HepG2 (cell line): ENCODE results near the gene USP7. TPM values are rescaled to one million over a fixed set of nuclear protein-coding genes. Genes with fewer than 3 reads are reported as not detected.
A peak's percentile ranks its signal among the peaks of the same experiment; 100 is the strongest.

Experiments
- AGO1 ChIP-seq: fragments of 200-400 bp; formaldehyde crosslinking; IDR thresholded peaks from 2 replicates; pipeline ENCODE4 v1.6.1; 2017; ENCODE audit warnings: mild to moderate bottlenecking, low read depth, low read length, moderate library complexity; ENCODE audit not compliant: poor library complexity, severe bottlenecking
- AGO2 ChIP-seq: fragments of 200-400 bp; formaldehyde crosslinking; optimal IDR thresholded peaks from 2 replicates; pipeline ENCODE3; 2017; ENCODE audit warnings: mild to moderate bottlenecking, low read depth, low read length, moderate library complexity
- ARID5B ChIP-seq: IDR thresholded peaks from 2 replicates; pipeline ENCODE4 v1.4.0; 2020; ENCODE audit warnings: mild to moderate bottlenecking, missing genetic modification reagents
- ARNTL ChIP-seq: sonication (generic); formaldehyde crosslinking; IDR thresholded peaks from 2 replicates; pipeline ENCODE4 v1.4.0; 2020; ENCODE audit warnings: mild to moderate bottlenecking, missing genetic modification reagents
- ATF5 ChIP-seq: sonication (generic); formaldehyde crosslinking; IDR thresholded peaks from 2 replicates; pipeline ENCODE4 v1.4.0; 2020; ENCODE audit warnings: mild to moderate bottlenecking, low read depth, missing genetic modification reagents
- CBX1 ChIP-seq: IDR thresholded peaks from one replicate; pipeline ENCODE4 v1.6.1; 2016; ENCODE audit warnings: antibody characterized with exemption, low read depth
- CENPT ChIP-seq: sonication (generic); formaldehyde crosslinking; IDR thresholded peaks from 2 replicates; pipeline ENCODE4 v1.8.0; 2022; ENCODE audit warnings: low read depth, mild to moderate bottlenecking, moderate library complexity, missing genetic modification reagents
- ELF1 ChIP-seq: sonication (generic); formaldehyde crosslinking; IDR thresholded peaks from 2 replicates; pipeline ENCODE4 v1.4.0; 2020; ENCODE audit warnings: missing genetic modification reagents
- FLYWCH1 ChIP-seq: sonication (generic); formaldehyde crosslinking; IDR thresholded peaks from 2 replicates; pipeline ENCODE4 v1.8.1; 2023; ENCODE audit warnings: mild to moderate bottlenecking, missing genetic modification reagents
- FOXJ3 ChIP-seq: sonication (generic); formaldehyde crosslinking; IDR thresholded peaks from 2 replicates; pipeline ENCODE4 v1.4.0; 2020; ENCODE audit warnings: missing genetic modification reagents, mild to moderate bottlenecking, borderline replicate concordance
- HNRNPH1 ChIP-seq: fragments of 200-400 bp; formaldehyde crosslinking; optimal IDR thresholded peaks from 2 replicates; pipeline ENCODE3; 2017; ENCODE audit warnings: mild to moderate bottlenecking, low read depth, low read length
- IRF1 ChIP-seq: sonication (generic); formaldehyde crosslinking; IDR thresholded peaks from 2 replicates; pipeline ENCODE4 v1.4.0; 2020; ENCODE audit warnings: low read depth, mild to moderate bottlenecking, missing genetic modification reagents
- JUN ChIP-seq: sonication (generic); formaldehyde crosslinking; IDR thresholded peaks from 2 replicates; pipeline ENCODE4 v1.4.0; 2020; ENCODE audit warnings: mild to moderate bottlenecking, missing genetic modification reagents
- KDM3A ChIP-seq: IDR thresholded peaks from 2 replicates; pipeline ENCODE4 v1.6.1; 2018; ENCODE audit warnings: low read depth, missing compliant biosample characterization
- RBM39 ChIP-seq: fragments of 200-400 bp; formaldehyde crosslinking; IDR thresholded peaks from one replicate; pipeline ENCODE4 v1.6.1; 2018; ENCODE audit warnings: antibody characterized with exemption, mild to moderate bottlenecking, low read depth, low read length; ENCODE audit not compliant: poor library complexity, severe bottlenecking
- SMAD3 ChIP-seq: sonication (generic); formaldehyde crosslinking; IDR thresholded peaks from 2 replicates; pipeline ENCODE4 v1.4.0; 2020; ENCODE audit warnings: missing genetic modification reagents
- TGIF2 ChIP-seq: IDR thresholded peaks from 2 replicates; pipeline ENCODE4 v1.6.1; 2016; ENCODE audit warnings: control low read depth, missing compliant biosample characterization
- ZC3H13 ChIP-seq: sonication (generic); formaldehyde crosslinking; IDR thresholded peaks from 2 replicates; pipeline ENCODE4 v1.8.1; 2023; ENCODE audit warnings: mild to moderate bottlenecking, missing genetic modification reagents, moderate library complexity
- ZNF234 ChIP-seq: sonication (generic); formaldehyde crosslinking; conservative IDR thresholded peaks from 2 replicates; pipeline ENCODE4 v1.5.1; 2020; ENCODE audit warnings: mild to moderate bottlenecking, missing genetic modification reagents
- ZNF510 ChIP-seq: sonication (generic); formaldehyde crosslinking; IDR thresholded peaks from 2 replicates; pipeline ENCODE4 v1.4.0; 2020; ENCODE audit warnings: low read depth, mild to moderate bottlenecking, missing genetic modification reagents
- ZNF513 ChIP-seq: sonication (generic); formaldehyde crosslinking; conservative IDR thresholded peaks from 2 replicates; pipeline ENCODE4 v1.5.0; 2020; ENCODE audit warnings: missing genetic modification reagents
- polyA plus RNA-seq, 8 experiments: library from polyadenylated mRNA; depleted of rRNA in 3 of 8; stranded (reverse) in 7 of 8; unstranded in 1 of 8; fragments of >200 nt; fragmentation: Illumina TruSeq in 4 of 8; extraction: Trizol in 4 of 8; gene quantifications; 2 replicates each; pipeline versions ENCODE4 v1.2.1 to v1.2.3, GENCODE V29; 2011 to 2016; ENCODE audit warnings: low read depth in 4 of 8, missing spikeins in 1 of 8, mixed read lengths in 1 of 8; ENCODE audit not compliant: insufficient read depth in 1 of 8
- total RNA-seq, 5 experiments: library from RNA; depleted of rRNA; stranded (reverse); fragments of >200 nt; fragmentation: Illumina TruSeq; extraction: Trizol; gene quantifications; 2 replicates each; pipeline ENCODE4 v1.2.3, GENCODE V29; 2016; ENCODE audit warnings: low read depth in 1 of 5

The USP7 gene
- total and polyA plus RNA-seq, 2 of the 13 experiments (the other 11 are each of a cell fraction or from before 2014, with no cell fraction given): 52.5 to 173 TPM

GRCh38 chr16:8866118-8866883 is 97.4 kb downstream of the USP7 start (continued):
- TF ChIP-seq ZNF513 (CRISPR knock-in tag) (no peak), TGIF2 (CRISPR knock-in tag) (peak; percentile 97), CENPT (CRISPR knock-in tag) (no peak), ZC3H13 (CRISPR knock-in tag) (no peak), KDM3A (CRISPR knock-in tag) (peak; percentile 42; the same call in 1 of the 2 replicates), HNRNPH1 (no peak), ATF5 (CRISPR knock-in tag) (peak; percentile 83; the same call in 1 of the 2 replicates), FLYWCH1 (CRISPR knock-in tag) (no peak), SMAD3 (CRISPR knock-in tag) (no peak; the same call in 1 of the 2 replicates), ZNF510 (CRISPR knock-in tag) (no peak), ARNTL (peak; percentile 93; the same call in 1 of the 2 replicates), AGO2 (peak; percentile 61), JUN (CRISPR knock-in tag) (no peak), ZNF234 (no peak; the same call in 1 of the 2 replicates), AGO1 (peak; percentile 87), IRF1 (no peak), FOXJ3 (no peak), CBX1 (no peak), RBM39 (no peak), ARID5B (peak; percentile 79), ELF1 (CRISPR knock-in tag) (peak; percentile 46)
